HG03442 (cell line): ENCODE measurements around the gene METAP1.
A peak's percentile ranks its signal among the peaks of the same experiment; 100 is the strongest.
"Not testable (repeated sequence)": the region's sequence is repeated elsewhere in the genome, so short reads cannot be mapped to it uniquely, and the experiment has no call there.

Experiments used
- ATAC-seq: cut with Tn5 transposase; IDR thresholded peaks from one replicate; pipeline ENCODE4 v1.9.1; 2021; ENCODE audit warnings: mild to moderate bottlenecking, moderate library complexity; ENCODE audit not compliant: unreplicated experiment

METAP1 gene

DNA sequence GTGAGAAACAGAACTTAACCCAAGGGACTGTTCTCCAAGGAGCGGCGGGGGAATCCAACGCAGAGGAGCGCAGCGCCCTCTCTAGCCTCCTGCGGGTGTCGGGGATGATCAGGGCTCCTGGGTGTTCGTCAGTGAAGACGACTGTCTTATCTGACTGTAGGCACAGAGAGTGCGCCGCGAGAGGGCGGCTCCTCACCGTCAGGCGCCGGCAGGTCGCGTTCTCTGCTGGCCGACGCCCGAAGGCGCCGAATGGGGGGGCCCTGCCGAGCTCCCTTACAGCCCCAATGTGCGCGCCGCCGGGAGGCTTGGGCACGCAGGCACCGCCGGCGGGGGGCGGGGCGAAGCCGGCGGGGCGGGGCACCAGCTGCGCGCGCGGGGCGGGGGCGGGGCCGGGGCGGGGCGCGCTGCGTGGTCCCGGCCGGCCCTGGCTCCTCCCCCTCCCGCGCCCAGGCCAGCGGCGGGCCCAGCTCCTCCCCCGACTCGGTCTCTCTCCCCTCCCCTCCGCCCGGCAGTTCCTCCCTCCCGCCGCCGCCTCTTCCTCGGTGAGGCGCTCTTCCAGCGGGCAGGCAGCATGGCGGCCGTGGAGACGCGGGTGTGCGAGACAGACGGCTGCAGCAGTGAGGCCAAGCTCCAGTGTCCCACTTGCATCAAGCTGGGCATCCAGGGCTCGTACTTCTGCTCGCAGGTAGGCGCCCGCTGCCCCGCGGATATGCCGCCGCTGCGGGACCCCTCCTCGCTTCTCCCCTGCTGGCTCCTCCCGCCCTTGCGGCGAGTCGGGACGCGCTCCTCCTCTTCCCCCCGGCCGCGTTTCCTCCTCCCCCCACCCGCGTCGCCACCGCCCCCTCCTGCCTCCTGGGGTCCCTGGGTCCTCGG, at the start of gene METAP1:
TSS of gene METAP1 (plus strand) at position 539 of the 873 bp plus-strand sequence. CDS start at position 572, 33 bp downstream.
- peak; percentile 93 for ATAC-seq

DNA sequence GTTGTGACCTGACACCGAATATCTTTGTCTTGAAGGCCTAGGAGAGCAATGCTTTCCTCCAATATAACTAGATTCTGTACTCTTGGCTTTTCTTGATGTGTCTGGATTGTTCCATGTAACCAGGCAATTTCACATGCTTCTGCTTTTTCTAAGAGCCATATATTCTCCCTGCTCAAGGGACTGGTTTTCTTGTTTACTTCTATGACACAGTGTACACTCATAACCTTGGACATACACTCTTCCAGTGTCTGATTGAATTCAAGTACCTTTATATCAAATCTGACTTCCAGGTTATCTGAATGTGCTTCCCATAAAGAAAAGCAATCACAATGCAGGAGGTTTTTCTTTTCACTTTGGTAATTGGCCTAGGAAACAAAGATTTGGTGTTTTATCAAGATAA, 49.2 kb upstream of the METAP1 start:
- ATAC-seq: no peak

DNA sequence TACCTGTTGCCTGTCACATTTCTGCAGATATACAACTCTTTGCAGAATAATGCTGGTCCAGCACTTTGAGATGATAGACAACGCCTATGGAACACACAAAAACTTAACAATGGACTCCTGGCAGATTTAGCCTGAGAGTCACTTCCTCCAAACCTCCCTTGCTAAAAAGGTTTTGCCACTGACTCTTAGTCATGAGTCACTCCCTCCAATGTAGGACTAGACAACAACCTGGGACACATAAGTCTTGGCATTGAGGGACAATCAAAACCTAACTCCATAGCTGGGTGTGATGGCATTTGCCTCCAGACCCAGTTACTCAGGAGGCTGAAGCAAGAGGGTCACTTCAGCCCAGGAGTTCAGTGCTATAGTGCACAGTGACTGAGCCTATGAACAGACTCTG, 44.6 kb upstream of the METAP1 start:
- ATAC-seq: no peak

DNA sequence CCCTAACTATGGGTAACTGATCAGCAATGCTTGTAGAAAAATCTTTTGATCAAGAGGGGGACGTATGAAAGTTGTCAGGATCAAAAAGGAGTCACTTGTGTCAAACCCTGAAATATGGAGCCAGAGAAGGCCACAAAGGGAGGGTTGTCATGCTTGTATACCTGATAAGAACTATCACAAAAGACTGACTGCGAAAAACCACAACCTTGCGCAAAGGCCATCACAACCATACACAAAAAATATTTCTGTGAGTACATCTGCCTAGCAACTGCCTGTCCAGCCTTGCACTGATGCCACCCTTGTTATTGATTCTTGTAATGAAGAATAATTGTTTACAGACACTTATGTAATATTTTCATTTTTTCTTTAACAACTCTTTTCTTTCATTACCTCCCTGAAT, 43.8 kb upstream of the METAP1 start:
- no peak for ATAC-seq

DNA sequence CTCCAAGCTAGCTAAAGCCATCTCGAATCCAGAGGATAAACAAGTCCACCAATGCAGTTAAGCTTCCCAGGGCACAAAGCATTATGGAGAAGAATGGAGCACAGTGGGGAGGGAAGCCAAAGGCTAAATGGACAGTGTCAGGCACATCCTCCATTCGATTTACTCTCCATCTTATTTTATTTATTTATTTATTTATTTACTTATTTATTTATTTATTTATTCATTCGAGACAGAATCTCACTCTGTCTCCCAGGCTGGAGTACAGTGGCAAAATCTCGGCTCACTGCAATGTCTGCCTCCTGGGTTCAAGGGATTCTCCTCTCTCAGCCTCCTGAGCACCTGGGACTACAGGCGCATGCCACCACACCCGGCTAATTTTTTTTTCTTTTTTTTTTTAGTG, 40.3 kb upstream of the METAP1 start:
- no peak for ATAC-seq

DNA sequence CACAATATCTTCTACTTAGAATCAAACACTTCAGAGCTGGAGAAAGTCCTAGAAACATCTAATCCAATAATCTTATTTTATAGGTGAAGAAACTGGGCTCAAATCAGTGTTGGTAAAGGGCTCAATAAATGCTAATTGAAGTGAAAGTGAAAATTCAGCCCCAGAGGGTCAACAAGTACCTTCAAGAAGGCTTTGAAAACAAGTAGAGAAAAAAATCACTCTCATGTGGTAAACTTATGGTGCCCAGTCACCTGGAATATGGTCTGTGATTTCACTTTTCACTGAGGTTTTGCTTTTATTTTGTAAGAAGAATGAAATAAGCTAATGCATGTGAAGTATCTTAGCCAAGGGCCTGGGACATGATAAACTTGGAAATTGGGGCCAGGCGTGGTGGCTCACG, 37.5 kb upstream of the METAP1 start:
- ATAC-seq: no peak

DNA sequence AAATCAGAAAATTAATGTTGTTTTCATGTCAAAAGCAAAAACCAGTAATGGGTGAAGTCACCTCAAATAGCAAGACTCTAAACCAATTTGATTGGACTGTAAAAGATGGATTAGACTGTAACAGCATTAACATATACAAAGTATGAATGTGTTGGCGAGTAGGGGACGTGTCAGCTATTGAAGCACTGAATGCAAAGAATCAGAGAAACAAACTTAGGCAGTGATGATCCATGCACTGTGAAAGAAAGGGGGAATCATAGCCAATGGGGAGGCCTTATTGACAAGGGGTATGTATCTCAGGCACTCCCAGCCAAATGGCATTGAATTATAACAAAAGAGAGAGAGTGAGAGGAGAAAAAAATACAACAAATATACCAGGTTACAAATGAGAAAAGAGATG, 36.1 kb upstream of the METAP1 start:
- no peak for ATAC-seq

DNA sequence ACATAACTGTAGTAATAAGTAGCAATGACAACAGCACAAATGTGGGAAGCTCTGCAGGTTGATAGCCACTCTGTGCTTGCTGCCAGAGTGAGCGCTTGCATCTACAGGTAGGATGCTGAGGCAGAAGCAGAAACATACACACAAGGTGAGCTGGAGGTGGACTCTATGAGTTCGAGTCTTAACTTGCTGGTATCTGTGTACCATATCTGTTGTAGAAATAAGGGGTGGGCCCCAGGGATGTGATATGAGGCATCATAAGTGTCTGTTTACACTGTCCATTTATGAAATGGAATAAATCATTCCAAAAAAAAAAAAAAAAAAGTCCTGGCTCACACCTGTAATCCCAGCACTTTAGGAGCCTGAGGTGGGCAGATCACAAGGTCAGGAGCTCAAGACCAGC, 33.8 kb upstream of the METAP1 start:
- ATAC-seq: no peak

DNA sequence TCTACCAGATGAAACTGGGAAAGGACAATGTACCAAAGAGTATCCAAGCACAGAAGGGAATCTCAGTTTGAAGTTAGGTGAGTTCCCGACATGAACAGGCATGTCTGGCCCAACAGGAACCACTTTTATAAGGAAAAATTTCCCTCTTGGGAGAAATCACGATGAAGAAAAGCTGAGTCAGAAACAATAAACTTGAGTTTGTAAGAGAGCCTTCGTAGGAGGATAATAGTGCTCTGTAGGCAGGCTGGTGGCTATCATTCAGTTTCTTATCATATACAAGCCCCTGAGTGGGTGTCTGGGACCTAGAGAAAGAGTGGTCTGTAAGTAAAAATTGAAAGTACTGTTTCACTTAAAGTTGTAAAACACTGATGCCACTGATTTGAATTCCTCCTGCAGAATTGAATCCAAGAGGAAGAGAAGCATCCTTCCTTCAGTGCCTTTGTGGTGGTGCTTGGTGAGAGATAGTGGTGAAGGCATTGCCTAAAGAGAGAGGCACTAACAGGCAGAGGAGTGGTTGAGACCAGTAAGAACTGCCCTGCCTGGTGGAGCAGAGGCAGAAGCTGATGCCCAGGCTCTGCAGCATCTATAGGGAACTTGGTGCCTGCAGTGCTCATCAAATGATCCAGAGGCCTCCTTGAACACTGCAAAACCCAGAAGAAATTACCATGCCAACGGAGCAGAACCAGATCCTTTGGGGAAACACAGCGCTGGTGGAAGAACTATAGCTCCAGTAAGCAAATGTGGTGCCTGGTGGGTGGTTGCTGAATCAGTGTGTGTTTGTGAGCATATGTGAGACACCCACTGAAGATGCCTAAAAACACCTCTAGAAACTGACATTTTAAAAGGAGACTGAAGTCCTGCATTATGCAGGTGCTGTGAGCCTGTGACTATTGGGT, 31.7 kb upstream of the METAP1 start:
- no peak for ATAC-seq

DNA sequence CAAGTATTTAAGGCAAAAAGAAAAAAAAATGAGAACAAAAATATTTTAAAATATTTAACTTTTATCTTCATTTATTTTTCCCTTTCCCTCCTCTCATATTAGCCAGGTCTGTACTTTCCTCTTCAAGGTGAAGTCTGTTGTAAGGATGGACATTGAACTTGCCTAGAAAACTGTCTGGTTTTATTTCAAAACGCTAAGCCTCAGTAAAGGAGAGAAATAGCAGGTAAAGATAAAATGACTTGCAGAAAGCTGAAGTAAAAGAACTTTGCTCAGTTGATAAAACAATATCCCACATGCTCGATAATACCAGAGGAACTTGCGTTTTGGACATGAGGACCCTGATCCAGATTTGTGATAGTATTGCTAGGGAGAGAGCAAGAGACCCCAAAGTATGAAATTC, 28.6 kb upstream of the METAP1 start:
- no peak for ATAC-seq

DNA sequence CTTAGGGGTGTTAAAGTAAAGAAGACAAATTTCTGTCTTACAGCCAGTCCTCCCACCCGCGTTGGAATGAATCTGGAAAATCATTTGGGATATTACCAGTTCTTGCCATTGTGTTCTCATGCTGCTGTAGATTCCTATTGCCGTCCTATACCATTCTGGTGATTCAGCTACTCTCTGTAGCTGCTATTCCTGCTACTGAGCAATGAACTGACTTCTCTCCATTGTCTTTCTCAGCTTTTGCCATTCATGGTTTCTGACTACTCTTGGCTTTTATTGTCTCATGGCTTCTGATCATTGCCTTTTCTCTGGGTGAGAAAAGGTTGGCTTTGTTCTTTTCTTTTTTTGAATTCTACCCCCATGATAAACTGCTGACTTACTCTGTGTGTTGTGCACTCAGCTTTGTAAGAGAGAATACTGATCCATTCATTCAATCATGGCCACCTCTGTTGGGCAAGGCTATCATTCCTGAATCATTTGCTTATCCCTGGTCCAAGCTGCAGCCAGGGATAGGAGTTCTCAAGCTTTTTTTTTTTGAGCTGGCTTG, 27.7 kb upstream of the METAP1 start:
- ATAC-seq: no peak

DNA sequence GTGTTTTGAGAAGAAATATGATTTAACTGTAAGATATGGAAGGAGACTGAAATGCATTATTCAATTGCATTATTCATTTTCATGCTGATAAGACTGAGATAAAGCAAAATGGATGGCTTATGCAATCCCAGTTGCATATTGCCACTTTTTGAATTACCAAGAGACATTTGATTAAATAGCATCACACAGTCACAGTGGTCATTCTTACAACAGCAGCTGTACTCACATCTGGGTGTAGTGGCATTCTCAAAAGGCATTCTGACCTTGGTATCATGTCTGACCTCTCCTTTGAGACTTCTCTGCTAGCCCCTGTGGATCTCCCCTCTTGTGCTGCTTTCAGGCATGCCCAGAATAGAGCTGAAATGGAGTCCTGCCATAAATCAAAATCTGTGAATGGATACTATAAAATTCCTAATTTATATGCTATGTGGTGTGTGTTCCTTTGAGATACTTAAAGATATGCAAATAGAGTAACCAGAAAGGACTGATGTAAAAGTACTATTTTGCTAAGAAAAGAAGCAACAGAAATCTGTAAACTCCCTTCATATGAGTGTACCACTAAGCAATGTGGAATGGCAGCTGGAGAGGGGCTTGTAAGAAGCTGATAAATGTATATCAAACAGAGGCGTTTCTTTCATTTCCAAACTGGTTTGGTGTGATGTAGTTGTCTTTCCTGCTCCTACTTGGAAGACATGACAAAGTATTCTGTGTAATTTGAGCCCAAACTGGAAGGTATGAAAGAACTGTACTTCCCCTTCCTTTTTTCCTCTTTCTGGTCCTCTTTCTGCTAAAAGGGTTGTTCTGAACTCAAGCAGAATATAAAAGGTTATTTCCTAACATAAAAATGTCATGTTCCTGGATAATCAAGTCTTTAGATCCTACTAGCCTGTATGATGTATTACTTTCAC, 25.4 kb upstream of the METAP1 start:
- no peak for ATAC-seq

DNA sequence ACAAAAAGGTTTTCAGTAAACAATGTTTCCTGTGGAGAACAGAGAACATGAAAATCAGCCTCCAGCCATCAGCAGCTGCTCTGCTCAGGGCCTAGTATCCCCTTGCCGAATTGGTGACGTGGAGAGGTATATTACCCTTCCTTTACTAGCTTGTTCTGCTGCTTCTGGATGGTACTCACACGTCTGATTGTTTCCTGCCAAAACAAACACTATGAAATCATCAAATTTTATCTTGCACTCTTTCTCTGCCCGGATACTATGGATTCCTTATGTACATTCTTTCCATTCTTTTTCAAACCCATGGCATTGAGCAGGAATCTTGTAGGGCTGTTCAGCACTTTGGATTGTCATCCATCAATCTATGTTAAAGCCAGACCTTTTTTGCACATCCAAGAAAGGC, 18.8 kb upstream of the METAP1 start:
- no peak for ATAC-seq

DNA sequence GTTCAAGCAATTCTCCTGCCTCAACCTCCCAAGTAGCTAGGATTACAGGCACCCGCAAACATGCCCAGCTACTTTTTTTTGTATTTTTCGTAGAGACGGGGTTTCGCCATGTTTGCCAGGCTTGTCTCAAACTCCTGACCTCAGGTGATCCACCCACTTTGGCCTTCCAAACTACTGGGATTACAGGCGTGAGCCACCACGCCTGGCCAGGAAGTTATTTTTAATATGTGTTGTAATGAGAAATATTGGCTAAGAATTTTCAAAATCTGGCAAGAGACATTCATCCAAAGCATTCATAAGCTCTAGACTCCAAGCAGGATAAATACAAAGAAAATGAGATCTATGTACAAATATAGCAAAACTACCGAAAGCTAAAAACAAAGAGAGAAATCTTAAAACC, 18.0 kb upstream of the METAP1 start:
- ATAC-seq: no peak

DNA sequence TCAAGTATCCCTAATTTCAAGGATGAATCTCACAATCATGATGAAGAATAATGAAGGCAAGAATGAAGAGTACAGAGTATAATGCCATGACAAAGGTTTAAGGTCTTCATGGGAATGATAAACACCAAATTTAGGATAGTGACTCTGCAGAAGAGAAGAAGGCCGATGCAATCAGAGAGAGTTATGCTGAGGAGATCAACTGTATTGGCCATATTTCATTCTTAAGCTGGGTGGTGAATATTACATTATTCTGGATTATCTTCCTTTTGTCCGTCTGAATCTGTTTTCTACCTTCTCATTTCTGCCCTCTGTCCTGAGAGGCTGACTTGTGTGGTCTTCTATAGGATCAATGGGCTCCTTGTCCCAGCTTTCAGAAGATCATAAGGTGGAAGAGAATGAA, 7.8 kb upstream of the METAP1 start:
- ATAC-seq: no peak

DNA sequence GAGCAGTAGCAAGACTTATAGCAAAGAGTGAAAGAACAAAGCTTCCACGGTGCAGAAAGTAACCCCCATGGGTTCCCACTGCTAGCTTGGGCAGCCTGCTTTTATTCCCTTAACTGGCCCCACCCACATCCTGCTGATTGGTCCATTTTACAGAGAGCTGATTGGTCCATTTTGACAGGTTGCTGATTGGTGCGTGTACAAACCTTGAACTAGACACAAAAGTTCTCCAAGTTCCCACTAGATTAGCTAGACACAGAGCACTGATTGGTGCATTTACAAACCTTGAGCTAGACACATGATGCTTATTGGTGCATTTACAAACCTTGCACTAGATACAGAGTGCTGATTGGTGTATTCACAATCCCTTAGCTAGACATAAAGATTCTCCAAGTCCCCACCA, 2.7 kb upstream of the METAP1 start:
- ATAC-seq: not testable (repeated sequence)

DNA sequence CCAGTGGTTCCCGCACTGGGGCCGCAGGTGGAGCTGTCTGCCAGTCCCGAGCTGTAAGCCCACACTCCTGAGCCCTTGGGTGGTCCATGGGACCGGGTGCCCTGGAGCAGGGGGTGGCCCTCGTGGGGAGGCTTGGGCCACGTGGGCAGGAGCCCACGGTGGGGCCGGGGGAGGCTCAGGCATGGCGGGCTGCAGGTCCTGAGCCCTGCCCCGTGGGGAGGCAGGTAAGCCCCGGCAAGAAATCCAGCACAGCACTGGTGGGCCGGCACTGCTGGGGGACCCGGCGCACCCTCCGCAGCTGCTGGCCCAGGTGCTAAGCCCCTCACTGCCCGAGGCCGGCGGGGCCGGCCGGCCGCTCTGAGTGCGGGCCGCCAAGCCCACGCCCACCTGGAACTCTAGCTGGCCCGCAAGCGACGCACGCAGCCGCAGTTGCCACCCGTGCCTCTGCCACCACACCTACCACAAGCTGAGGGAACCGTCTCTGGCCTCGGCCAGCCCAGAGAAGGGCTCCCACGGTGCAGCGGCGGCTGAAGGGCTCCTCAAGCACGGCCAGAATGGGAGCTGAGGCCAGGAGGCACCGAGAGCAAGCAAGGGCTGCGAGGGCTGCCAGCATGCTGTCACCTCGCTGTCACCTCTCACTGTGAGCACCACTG, 2.0 kb upstream of the METAP1 start:
- no peak for ATAC-seq

DNA sequence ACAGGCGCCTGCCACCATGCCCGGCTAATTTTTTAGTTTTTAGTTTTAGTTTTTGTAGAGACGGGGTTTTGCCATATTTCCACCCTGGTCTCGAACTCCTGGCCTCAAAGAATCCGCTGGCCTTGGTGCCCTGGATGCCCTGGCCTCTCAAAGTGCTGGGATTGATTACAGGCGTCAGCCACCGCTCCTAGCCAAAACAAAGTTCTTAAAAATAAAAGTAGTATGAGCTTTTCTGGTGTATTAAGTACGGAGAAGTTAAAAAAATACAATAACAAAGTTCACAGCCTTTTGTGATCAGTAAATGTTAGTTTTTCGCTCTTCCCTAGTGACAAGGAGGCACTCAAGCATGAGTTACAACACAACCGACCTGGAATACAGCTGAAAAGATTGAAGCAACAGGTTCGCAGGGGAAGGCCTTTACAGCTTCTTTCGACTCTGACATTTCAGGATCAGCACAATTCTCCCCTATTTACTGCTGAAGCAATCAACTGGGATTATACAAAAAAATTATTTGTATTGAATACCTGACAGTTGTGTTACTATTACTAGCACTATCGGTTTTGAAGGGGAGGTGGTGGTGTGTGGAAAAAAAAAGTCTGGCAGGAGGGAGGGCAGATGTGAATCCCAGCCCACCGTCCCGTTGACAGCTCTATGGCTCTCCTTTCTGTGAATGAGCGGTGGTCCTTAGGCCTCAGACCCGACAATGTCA, 893 bp upstream of the METAP1 start:
- no peak for ATAC-seq

DNA sequence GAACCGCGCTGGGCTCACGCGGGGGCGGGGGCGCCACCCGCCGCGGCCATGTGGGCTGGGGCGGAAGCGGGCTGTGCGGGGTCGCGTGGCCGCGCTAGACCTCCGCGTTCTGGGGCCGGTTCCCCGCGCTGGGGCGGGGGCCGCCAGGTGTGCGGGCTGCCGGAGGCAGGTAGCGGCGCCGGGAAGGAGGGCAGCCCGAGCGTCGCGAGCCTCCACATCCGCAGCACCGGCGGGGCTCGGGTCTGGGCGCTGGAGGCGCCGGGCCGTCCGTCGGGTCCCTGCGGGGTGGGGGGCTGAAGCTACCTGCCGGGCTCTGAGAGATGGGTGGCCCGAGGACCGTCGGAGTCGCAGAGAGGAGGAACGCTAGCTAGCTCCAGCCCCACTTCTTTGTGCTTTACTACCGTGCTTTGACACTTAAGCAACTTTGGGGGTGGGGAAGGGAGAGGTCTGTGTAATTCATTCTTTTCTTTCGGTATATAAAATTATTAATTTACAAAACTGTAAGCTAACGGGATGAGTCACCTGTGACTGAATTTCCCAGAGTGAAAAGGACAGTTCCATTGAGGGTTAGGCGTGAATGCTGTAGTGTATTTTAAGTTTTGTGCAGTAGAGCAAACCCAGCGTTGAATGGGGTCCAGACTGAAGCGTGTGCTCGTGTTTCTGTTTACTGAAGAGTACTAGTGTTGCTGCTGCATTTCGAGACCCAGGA, 689 bp downstream of the METAP1 start:
- peak; percentile 17 for ATAC-seq
